ENCODE data around the gene TMEM245. TPM values are rescaled to one million over a fixed set of nuclear protein-coding genes. Genes with fewer than 3 reads are reported as not detected.
A peak's percentile ranks its signal among the peaks of the same experiment; 100 is the strongest.

Gene TMEM245
- polyA plus RNA-seq, 1 donor = 77.1 TPM

DNA sequence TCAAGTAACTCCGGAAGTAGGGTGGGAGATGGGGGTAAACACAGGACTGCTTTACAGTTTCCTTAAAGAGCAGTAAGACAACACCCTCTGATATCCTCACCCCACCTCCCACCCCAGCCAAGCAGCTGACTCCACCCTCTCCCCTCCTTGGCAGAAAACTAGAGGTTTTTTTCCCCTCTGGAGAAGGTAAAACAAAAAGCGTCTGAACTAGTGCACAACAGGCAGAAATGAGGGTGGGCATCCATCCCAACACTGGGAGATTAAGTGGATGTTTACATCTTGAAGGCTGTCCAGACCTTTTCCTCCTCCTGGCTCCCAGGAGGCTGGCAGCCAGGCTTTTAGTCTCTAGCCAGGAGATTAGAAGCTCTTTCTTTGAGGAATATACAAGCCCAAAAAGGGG is 92.6 kb downstream of the TMEM245 start:
- no peak for DNase-seq

GRCh38 chr9:109026306-109026705 is 93.4 kb downstream of the TMEM245 start:
- DNase-seq = no peak

GRCh38 chr9:109022873-109023272 is 96.9 kb downstream of the TMEM245 start:
- DNase-seq = no peak

DNA sequence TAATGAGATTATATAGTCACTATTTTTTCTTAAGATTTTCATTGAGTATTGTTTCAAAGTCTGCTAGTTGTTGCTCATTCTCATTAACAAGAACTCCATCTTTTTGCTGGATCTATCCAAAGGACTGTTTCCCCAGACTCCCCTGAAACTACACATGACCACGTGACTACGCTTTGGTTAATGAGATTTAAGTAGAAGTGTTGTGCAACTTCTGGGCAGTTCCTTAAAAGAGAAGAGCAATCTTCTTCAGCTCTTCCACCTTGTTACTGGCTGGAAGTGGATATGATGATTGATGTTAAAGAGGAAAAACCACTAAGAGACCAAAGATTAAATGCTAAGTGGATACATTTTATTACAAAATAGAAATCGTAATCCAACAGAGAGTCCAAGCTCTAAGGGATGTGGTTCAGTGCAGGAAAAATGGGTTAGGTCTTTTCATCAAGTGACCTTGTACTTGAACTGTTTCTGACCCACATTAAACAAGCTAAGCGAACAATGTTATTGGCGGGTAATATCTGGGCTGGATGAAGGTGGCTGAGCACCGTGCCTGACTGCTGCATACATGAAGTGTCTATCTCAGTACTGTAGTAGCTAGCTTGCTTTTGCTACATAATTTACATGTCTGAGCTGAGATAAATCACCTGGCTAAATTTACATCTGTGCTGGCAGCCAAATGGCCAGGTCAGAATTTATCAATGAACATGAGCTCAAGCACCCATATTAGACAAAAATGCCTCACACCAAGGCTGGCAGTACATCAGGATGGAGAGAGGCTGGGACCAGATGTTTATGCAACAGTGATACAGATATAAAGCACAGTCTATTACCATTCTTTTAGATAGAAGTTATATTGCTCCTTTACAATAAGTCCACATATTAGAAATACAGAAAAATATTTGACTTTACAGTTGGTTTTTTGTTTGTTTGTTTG is 98.9 kb downstream of the TMEM245 start:
- no peak for DNase-seq

- DNase-seq = no peak
These were observed 99.6 kb downstream of the TMEM245 start for GRCh38 chr9:109020113-109020512.

- no peak for DNase-seq
These were observed 100.3 kb downstream of the TMEM245 start for GRCh38 chr9:109019420-109019819.

- DNase-seq = no peak
These were observed 102.3 kb downstream of the TMEM245 start for GRCh38 chr9:109017493-109017892.

GRCh38 chr9:109017061-109017460 is 102.7 kb downstream of the TMEM245 start:
- DNase-seq = no peak

DNA sequence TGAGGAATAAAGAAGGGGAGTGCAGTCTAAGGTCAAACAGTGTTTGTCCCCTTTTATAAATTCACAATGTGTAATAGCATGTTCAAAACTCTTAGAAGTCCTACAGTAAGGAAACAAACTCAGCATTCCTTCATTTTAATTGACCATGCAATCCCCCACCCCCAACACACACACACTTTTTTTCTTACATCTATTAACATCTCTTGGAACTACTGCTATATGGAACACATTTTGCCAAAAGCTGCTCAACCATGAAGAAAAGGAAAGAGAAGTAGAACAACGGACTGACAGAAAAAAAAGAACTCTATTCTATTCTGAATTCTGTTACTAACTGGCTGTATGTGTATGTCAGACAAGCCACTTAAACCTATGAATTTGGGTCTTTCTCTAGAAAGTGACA is 103.6 kb downstream of the TMEM245 start:
- DNase-seq = peak; percentile 38

DNA sequence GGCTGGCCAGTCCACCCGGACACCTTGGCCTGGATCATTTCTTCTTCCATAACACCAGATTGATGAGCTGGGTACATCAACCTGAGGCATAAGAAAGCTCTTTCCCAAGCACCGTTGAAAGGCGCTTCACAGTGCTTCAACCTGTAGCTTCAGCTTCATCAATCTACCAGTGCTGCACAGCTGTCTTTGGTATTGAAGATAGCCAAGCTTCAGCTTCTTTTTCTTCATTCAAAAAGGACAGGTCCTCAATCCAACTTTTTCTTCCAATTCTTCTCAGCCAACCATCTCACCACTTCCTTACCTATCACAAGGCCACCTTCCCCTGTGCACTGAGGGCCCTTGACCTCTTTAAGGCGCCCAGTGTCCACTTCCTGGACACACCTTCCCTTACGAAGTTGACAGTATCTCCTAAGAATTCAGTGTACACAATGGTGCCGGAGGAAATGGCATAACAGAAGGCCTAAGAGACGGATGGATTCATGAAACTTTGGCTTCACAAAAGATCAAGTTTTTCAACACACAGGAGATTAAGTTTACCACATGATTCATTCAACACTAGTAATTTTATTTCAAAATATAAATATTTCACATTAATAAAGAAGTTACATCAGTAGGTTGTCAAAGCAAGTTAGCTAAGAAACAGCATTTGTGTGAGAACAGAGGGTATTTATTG is 105.0 kb downstream of the TMEM245 start:
- no peak for DNase-seq

DNA sequence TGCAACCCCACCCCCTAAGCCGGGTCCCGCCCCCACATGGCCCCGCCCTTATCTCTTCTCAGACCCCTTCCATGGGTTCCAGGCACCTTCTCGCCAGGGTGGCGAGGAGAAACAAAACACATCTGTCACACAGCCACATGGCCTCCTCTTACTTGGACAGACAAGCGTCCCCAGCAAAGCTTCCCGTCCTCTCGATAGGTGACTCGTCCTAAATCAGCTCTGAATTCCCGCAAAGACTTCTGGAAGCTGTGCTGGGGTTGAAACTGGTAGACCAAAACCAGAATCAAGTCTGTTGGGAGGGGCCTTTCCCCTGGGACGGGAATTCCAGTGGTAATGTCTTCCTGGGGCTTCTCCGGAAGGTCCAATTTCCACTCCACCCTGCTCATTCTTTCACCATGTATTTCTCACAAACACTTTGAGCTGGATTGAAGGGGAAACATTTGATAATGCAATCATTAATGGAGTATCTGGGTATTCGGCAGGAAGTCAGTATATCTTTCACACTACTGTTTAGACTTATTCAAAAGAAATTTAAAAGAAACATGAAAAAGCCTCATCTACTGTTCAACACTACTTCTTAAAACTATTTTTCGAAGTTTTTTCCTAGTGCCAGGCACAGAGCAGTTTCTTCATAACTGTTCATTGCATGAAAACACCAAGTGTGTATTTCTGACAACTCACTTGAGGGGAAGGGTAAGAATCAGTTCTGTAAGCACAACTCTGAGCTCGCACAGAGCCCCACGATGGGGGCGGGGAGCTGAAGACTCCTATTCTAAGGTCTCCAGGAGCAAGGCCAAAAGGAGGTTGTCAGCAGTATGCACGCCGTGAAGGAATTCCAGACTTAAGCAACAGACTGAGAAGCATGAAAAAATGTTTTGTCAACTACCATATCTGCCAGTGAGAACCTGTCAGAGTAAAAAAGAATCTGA is 105.8 kb downstream of the TMEM245 start:
- DNase-seq = no peak

GRCh38 chr9:109012876-109013678 is 106.7 kb downstream of the TMEM245 start, which contains the start of gene CTNNAL1:
TSS of gene CTNNAL1 (minus strand) at chr9:109013499. CDS start at chr9:109013442, 57 bp downstream.
- peak; percentile 91 for DNase-seq

- peak; percentile 31 for DNase-seq
These were observed 107.5 kb downstream of the TMEM245 start for GRCh38 chr9:109012009-109012875.

DNA sequence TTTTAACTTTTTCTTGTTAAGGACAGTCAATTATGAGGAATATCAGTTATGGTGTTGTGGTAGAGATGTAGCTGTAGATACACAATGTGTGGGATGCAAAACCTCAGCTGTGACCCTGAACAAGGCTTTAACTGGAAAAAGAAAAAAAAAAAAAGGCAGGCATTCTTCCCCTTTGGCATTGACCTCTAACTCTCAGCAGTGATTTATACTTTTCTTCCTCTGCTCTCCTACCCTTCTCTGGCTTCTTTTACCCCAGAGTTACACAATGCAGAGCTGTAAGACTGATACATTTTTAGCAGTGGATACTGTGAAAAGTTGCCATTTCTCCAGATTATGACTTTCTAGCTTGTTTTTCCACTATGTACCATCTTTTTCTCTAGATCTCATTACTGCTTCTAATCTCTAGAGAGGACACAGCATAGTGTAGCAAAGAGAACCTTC is 108.5 kb downstream of the TMEM245 start:
- no peak for DNase-seq

DNA sequence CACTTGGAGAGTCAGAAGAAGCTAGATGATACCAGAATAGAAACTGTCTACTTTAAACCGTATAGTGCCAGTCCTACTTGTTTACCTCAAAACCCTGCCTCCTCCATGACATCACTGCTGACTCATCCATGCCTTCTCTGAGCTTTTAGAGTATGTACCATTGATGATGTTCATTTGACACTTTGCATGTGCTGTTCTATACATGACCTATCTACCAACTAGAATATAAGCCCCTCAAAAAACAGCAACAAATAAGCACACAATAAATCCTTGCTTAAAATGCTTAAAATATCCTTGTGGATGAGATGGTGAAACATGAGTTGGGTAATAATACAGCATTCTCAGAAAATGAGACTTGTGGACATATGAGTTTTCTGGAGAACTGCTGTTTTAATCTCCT is 109.0 kb downstream of the TMEM245 start:
- DNase-seq = no peak

GRCh38 chr9:109005678-109006077 is 114.1 kb downstream of the TMEM245 start:
- DNase-seq = no peak

- no peak for DNase-seq
These were observed 116.6 kb downstream of the TMEM245 start for GRCh38 chr9:109003116-109003515.

- no peak for DNase-seq
These were observed 117.6 kb downstream of the TMEM245 start for GRCh38 chr9:109002141-109002540.

DNA sequence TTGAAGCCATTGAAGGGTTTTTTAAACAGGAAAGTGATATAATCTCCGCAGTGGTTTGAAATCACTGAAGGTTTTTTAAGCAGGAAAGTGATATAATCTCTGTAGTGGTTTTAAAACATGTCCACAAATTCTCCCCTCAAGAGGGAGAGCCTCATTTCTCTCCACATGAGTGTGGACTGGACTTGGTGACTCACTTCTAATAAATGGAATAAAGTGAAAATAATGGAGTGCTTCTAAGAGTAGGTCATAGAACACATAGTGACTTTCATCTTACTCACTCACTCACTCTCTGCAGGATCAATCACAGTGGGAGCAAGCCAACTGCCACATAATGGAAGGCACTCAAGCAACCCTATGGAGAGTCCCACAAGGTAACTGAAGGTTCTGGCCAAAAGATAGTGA is 118.5 kb downstream of the TMEM245 start:
- no peak for DNase-seq

- no peak for DNase-seq
These were observed 122.6 kb downstream of the TMEM245 start for GRCh38 chr9:108997112-108997511.

Measured in left kidney (tissue), 2 donors.